MCF 10A (cell line): ENCODE data around the gene TRERF1. TPM values are rescaled to one million over a fixed set of nuclear protein-coding genes. Genes with fewer than 3 reads are reported as not detected.

Experiments
- BruUV-seq: library from RNA; stranded (reverse); fragments of 400-500 nt; replicated peaks from 2 replicates; lab custom pipeline; 2021; lab: Mats Ljungman, UMichigan
- CTCF ChIA-PET: fragments of 300-600 bp; sonication (Branson Sonifier 250); formaldehyde crosslinking; extraction: SDS; loops from one replicate; lab custom pipeline; 2021; ENCODE audit warnings: antibody characterized with exemption, inconsistent platforms; lab: Yijun Ruan, JAX
- POLR2A ChIA-PET: fragments of 300-600, 350-650 bp; sonication (Branson Sonifier 250); formaldehyde crosslinking; extraction: SDS; loops from one replicate; lab custom pipeline; 2020; ENCODE audit warnings: antibody characterized with exemption, inconsistent platforms; lab: Yijun Ruan, JAX
- DNase-seq: peaks from one replicate; pipeline ENCODE4 v3.0.0-alpha.2; 2018; ENCODE audit not compliant: unreplicated experiment
- H3K27ac Mint-ChIP-seq: one replicate; pipeline ENCODE4 v1.8.0; 2022; ENCODE audit warnings: mild to moderate bottlenecking, low read depth, mixed read lengths; ENCODE audit not compliant: unreplicated experiment
- H3K27me3 Mint-ChIP-seq: one replicate; pipeline ENCODE4 v1.8.0; 2022; ENCODE audit warnings: mixed read lengths; ENCODE audit not compliant: insufficient read depth, unreplicated experiment
- H3K36me3 Mint-ChIP-seq: one replicate; pipeline ENCODE4 v1.8.0; 2022; ENCODE audit warnings: mild to moderate bottlenecking, moderate library complexity, mixed read lengths; ENCODE audit not compliant: insufficient read depth, unreplicated experiment
- H3K4me1 Mint-ChIP-seq: one replicate; pipeline ENCODE4 v1.8.0; 2022; ENCODE audit warnings: mixed read lengths; ENCODE audit not compliant: insufficient read depth, unreplicated experiment
- H3K4me3 Mint-ChIP-seq: one replicate; pipeline ENCODE4 v1.8.0; 2022; ENCODE audit warnings: mild to moderate bottlenecking, moderate library complexity, mixed read lengths; ENCODE audit not compliant: unreplicated experiment
- H3K9me3 Mint-ChIP-seq: one replicate; pipeline ENCODE4 v1.8.0; 2022; ENCODE audit warnings: mixed read lengths; ENCODE audit not compliant: unreplicated experiment
- CTCF ChIP-seq: fragments of 200-600 bp; IDR thresholded peaks from one replicate; pipeline ENCODE4 v1.8.0; 2022; ENCODE audit warnings: antibody characterized with exemption, mild to moderate bottlenecking; ENCODE audit not compliant: unreplicated experiment
- intact Hi-C: fragments of 100-400 bp; cut with micrococcal nuclease; formaldehyde crosslinking; loops from 2 replicates; pipeline ENCODE4 v1.14.1; 2022
- total RNA-seq: library from RNA; stranded (reverse); gene quantifications from 2 replicates; pipeline ENCODE4 v1.2.3, GENCODE V29; 2022

Gene TRERF1
- total RNA-seq, 1 experiment from 2014 or later, result 9.4 TPM

GRCh38 chr6:42369568-42369967, 82.2 kb downstream of the TRERF1 start:
- Mint-ChIP-seq H3K4me1 (peaks cover 36% of the 10 kb centered on the region), H3K9me3 (peaks cover 15% of the 10 kb centered on the region), H3K27me3 (no peaks in the 10 kb centered on the region), H3K36me3 (peaks cover 13% of the 10 kb centered on the region), H3K4me3 (peak overlapping the region; percentile 10), H3K27ac (peak overlapping the region; percentile 84)
- peak; percentile 76 for DNase-seq
- no TSS peak for BruUV-seq
- CTCF ChIA-PET, result no interaction called here
- POLR2A ChIA-PET, result no interaction called here
- intact Hi-C loops, result no loop called here
- TF ChIP-seq CTCF, result no peak

- no peak for TF ChIP-seq CTCF
- Mint-ChIP-seq H3K27me3 (no peaks in the 10 kb centered on the region), H3K36me3 (peaks cover 19% of the 10 kb centered on the region), H3K9me3 (peaks cover 15% of the 10 kb centered on the region), H3K4me1 (peaks cover 38% of the 10 kb centered on the region), H3K27ac (peak overlapping the region; percentile 60), H3K4me3 (no peak overlapping the region)
- DNase-seq, result no peak
- intact Hi-C loops, result no loop called here
- no TSS peak for BruUV-seq
- ChIA-PET POLR2A (interaction anchor here (0.7 to 1.1 kb wide), 3 partner anchors 7 to 80 kb away, joined by 3 to 4 read pairs (median 3); no protein-coding TSS in a partner anchor), CTCF (interaction anchor here (0.6 to 1.0 kb wide), 2 partner anchors 10 to 180 kb away, joined by 3 read pairs; no protein-coding TSS in a partner anchor)
Measured at GRCh38 chr6:42368181-42368580, 83.5 kb downstream of the TRERF1 start.

GRCh38 chr6:42367353-42368011, 84.2 kb downstream of the TRERF1 start:
- POLR2A ChIA-PET, result interaction anchor here (0.7 to 0.9 kb wide), 2 partner anchors 79 to 197 kb away, joined by 3 read pairs; partner anchors contain the start of gene UBR2

More at GRCh38 chr6:42367353-42368011, 84.2 kb downstream of the TRERF1 start:
- peaks cover 11% of the 10 kb centered on the region for H3K9me3 Mint-ChIP-seq
- peaks cover 35% of the 10 kb centered on the region for H3K4me1 Mint-ChIP-seq
- intact Hi-C loops, result no loop called here
- no peak overlapping the region for H3K27ac Mint-ChIP-seq
- no peaks in the 10 kb centered on the region for H3K27me3 Mint-ChIP-seq
- no peak for DNase-seq
- BruUV-seq, result no TSS peak
- H3K36me3 Mint-ChIP-seq, result peaks cover 22% of the 10 kb centered on the region
- H3K4me3 Mint-ChIP-seq, result no peak overlapping the region
- no peak for TF ChIP-seq CTCF
- CTCF ChIA-PET, result interaction anchor here (1.0 kb wide), 1 partner anchor 180 kb away, joined by 3 read pairs; no protein-coding TSS in a partner anchor
